Measurements from ENCODE around the gene LUZP1.

LUZP1 gene

GRCh38 chr1:23116216-23116836 lies 52.3 kb downstream of the LUZP1 start:
- Histone ChIP-seq H3K36me3 (no peaks in the 10 kb centered on the region), H3K27ac (no peak overlapping the region), H3K9me3 (ENCODE audit: severe bottlenecking) (no peaks in the 10 kb centered on the region), H3K4me3 (ENCODE audit: low read depth, low read length) (no peak overlapping the region), H3K27me3 (ENCODE audit: insufficient read depth, low read depth, severe bottlenecking) (no peaks in the 10 kb centered on the region)
- DNase-seq: no peak
- TF ChIP-seq CTCF (IDR thresholded peaks at IDR 0.05; ENCODE audit: low read depth, low read length): no peak

GRCh38 chr1:23114424-23115079 lies 54.1 kb downstream of the LUZP1 start:
- no peak for TF ChIP-seq CTCF (IDR thresholded peaks at IDR 0.05; ENCODE audit: low read depth, low read length)
- DNase-seq: no peak
- Histone ChIP-seq H3K27ac (no peak overlapping the region), H3K9me3 (ENCODE audit: severe bottlenecking) (no peaks in the 10 kb centered on the region), H3K27me3 (ENCODE audit: insufficient read depth, low read depth, severe bottlenecking) (no peaks in the 10 kb centered on the region), H3K36me3 (no peaks in the 10 kb centered on the region), H3K4me3 (ENCODE audit: low read depth, low read length) (no peak overlapping the region)

- no peak for TF ChIP-seq CTCF (IDR thresholded peaks at IDR 0.05; ENCODE audit: low read depth, low read length)
- Histone ChIP-seq H3K4me3 (ENCODE audit: low read depth, low read length) (no peak overlapping the region), H3K9me3 (ENCODE audit: severe bottlenecking) (no peaks in the 10 kb centered on the region), H3K27ac (no peak overlapping the region), H3K27me3 (ENCODE audit: insufficient read depth, low read depth, severe bottlenecking) (no peaks in the 10 kb centered on the region), H3K36me3 (peaks cover 18% of the 10 kb centered on the region)
- no peak for DNase-seq
Measured at GRCh38 chr1:23111600-23112535, 56.8 kb downstream of the LUZP1 start.

- Histone ChIP-seq H3K36me3 (peaks cover 23% of the 10 kb centered on the region), H3K27me3 (ENCODE audit: insufficient read depth, low read depth, severe bottlenecking) (no peaks in the 10 kb centered on the region), H3K27ac (no peak overlapping the region), H3K9me3 (ENCODE audit: severe bottlenecking) (no peaks in the 10 kb centered on the region), H3K4me3 (ENCODE audit: low read depth, low read length) (no peak overlapping the region)
- DNase-seq: no peak
- TF ChIP-seq CTCF (IDR thresholded peaks at IDR 0.05; ENCODE audit: low read depth, low read length): no peak
Measured at GRCh38 chr1:23110391-23110790, 58.3 kb downstream of the LUZP1 start.

GRCh38 chr1:23108918-23109533 lies 59.6 kb downstream of the LUZP1 start:
- Histone ChIP-seq H3K9me3 (ENCODE audit: severe bottlenecking) (no peaks in the 10 kb centered on the region), H3K4me3 (ENCODE audit: low read depth, low read length) (no peak overlapping the region), H3K27me3 (ENCODE audit: insufficient read depth, low read depth, severe bottlenecking) (no peaks in the 10 kb centered on the region), H3K27ac (no peak overlapping the region), H3K36me3 (peaks cover 23% of the 10 kb centered on the region)
- DNase-seq: no peak
- no peak for TF ChIP-seq CTCF (IDR thresholded peaks at IDR 0.05; ENCODE audit: low read depth, low read length)

Data from WERI-Rb-1 (cell line).